Measurements from ENCODE around the gene SUDS3.
A peak's percentile ranks its signal among the peaks of the same experiment; 100 is the strongest.

Gene SUDS3

DNA sequence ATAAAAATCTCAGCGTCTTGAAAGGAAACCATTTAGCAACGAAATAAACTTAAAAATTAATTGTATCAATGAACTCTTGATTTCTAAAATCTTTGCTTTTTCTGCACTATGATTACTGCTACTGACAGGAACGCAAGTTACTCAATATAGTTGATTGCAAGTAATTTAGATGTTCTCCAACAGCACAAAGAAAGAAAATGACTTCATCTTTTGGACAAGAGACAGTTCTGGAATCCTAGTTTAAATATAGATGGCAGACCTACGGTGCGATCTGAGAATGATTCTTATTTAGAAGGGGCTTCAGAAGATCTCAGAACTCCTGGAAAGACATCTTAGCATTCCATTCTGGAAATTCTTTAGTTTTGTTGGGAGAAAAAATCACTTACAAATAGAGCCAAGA is 1.4 kb upstream of the SUDS3 start:
- Mint-ChIP-seq H3K4me1 (peaks cover 52% of the 10 kb centered on the region), H3K27me3 (ENCODE audit: low read depth, poor library complexity) (peaks cover 32% of the 10 kb centered on the region), H3K27ac (no peak overlapping the region), H3K4me3 (peak overlapping the region; percentile 59), H3K9me3 (no peaks in the 10 kb centered on the region), H3K36me3 (ENCODE audit: low read depth) (peaks cover 2% of the 10 kb centered on the region)
- no peak for DNase-seq
- TF ChIP-seq, protein P1, sequence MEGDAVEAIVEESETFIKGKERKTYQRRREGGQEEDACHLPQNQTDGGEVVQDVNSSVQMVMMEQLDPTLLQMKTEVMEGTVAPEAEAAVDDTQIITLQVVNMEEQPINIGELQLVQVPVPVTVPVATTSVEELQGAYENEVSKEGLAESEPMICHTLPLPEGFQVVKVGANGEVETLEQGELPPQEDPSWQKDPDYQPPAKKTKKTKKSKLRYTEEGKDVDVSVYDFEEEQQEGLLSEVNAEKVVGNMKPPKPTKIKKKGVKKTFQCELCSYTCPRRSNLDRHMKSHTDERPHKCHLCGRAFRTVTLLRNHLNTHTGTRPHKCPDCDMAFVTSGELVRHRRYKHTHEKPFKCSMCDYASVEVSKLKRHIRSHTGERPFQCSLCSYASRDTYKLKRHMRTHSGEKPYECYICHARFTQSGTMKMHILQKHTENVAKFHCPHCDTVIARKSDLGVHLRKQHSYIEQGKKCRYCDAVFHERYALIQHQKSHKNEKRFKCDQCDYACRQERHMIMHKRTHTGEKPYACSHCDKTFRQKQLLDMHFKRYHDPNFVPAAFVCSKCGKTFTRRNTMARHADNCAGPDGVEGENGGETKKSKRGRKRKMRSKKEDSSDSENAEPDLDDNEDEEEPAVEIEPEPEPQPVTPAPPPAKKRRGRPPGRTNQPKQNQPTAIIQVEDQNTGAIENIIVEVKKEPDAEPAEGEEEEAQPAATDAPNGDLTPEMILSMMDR (IDR thresholded peaks at IDR 0.05): no peak

DNA sequence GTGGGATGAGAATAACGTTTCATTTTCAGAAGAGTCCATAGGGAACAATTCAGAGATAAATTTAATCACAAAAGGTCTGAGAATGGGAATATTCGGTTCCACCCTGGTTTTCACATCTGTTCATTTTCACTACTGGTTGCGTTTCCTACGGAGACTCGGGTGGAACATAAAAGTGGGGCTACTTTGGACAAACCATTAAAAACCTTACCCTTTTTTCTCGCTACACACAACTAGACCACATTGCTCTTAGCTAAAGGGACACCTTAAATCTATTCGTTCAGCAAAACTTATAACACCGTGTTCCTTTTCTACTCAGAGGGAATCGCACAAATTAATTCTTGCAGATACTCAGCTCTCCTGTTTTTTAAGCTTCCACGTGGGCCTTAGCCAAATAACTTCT is 1.0 kb upstream of the SUDS3 start:
- Mint-ChIP-seq H3K27me3 (ENCODE audit: low read depth, poor library complexity) (peaks cover 28% of the 10 kb centered on the region), H3K4me1 (peaks cover 52% of the 10 kb centered on the region), H3K4me3 (peak overlapping the region; percentile 82), H3K36me3 (ENCODE audit: low read depth) (peaks cover 6% of the 10 kb centered on the region), H3K9me3 (no peaks in the 10 kb centered on the region), H3K27ac (no peak overlapping the region)
- DNase-seq: no peak
- TF ChIP-seq, protein P1 (IDR thresholded peaks at IDR 0.05): no peak

GRCh38 chr12:118377021-118377883 is 897 bp downstream of the SUDS3 start:
- Mint-ChIP-seq H3K4me1 (peaks cover 42% of the 10 kb centered on the region), H3K27me3 (ENCODE audit: low read depth, poor library complexity) (peaks cover 9% of the 10 kb centered on the region), H3K36me3 (ENCODE audit: low read depth) (peaks cover 19% of the 10 kb centered on the region), H3K9me3 (no peaks in the 10 kb centered on the region), H3K27ac (peak overlapping the region; percentile 98), H3K4me3 (peak overlapping the region; percentile 82)
- TF ChIP-seq, protein P1 (IDR thresholded peaks at IDR 0.05): no peak
- DNase-seq: no peak

- peak; percentile 78 for DNase-seq
- TF ChIP-seq, protein P1 (IDR thresholded peaks at IDR 0.05): peak; percentile 96
- Mint-ChIP-seq H3K36me3 (ENCODE audit: low read depth) (peaks cover 20% of the 10 kb centered on the region), H3K27me3 (ENCODE audit: low read depth, poor library complexity) (peaks cover 4% of the 10 kb centered on the region), H3K9me3 (no peaks in the 10 kb centered on the region), H3K27ac (no peak overlapping the region), H3K4me3 (peak overlapping the region; percentile 82), H3K4me1 (peaks cover 42% of the 10 kb centered on the region)
Measured at GRCh38 chr12:118377884-118378470, 1.6 kb downstream of the SUDS3 start.

- no peaks in the 10 kb centered on the region for H3K9me3 Mint-ChIP-seq
- no peak overlapping the region for H3K27ac Mint-ChIP-seq
- DNase-seq: no peak
- H3K4me1 Mint-ChIP-seq: no peaks in the 10 kb centered on the region
- TF ChIP-seq, protein P1 (IDR thresholded peaks at IDR 0.05): no peak
- no peaks in the 10 kb centered on the region for H3K27me3 Mint-ChIP-seq (ENCODE audit: low read depth, poor library complexity)
- no peak overlapping the region for H3K4me3 Mint-ChIP-seq
- H3K36me3 Mint-ChIP-seq (ENCODE audit: low read depth): peaks cover 79% of the 10 kb centered on the region
Measured at GRCh38 chr12:118391424-118391823, 15.1 kb downstream of the SUDS3 start.

All from nephron progenitor cell (in vitro differentiated cells).